Measurements from ENCODE around the gene RLN3.

RLN3 gene

GRCh38 chr19:13981467-13981866 lies 46.5 kb upstream of the RLN3 start:
- no peak for TF ChIP-seq CTCF (conservative IDR thresholded peaks at IDR 0.05; ENCODE audit: low read depth, low read length)
- no peak for DNase-seq (ENCODE audit: low read depth)
- H3K4me3 ChIP-seq (ENCODE audit: low read depth, low read length) = no peak overlapping the region

DNA sequence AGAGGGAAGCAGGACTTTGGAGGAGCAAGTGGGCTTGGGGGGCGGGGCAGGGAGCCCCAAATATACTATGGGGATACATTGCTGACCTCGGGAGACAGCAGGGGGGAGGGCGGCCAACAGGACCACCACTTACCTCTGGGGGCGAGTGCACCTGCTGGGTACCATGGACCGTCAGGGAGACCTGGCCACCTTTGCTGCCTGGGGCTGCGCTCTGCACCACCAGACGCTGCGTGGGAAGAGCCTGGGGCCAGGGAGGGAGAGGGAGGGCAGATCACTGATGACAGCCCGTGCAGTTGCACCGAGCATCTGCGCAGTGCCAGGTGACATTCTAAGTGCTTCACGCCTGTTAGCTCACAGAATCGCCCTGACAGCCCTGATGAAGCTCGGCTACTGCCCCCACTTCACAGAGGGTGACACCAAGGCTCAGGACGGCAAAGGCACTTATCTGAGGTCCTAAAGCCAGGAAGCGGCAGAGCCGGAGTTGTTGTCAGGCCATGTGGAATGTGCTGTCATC lies 45.9 kb upstream of the RLN3 start:
- DNase-seq (ENCODE audit: low read depth) = no peak
- no peak overlapping the region for H3K4me3 ChIP-seq (ENCODE audit: low read depth, low read length)
- TF ChIP-seq CTCF (conservative IDR thresholded peaks at IDR 0.05; ENCODE audit: low read depth, low read length) = no peak

DNA sequence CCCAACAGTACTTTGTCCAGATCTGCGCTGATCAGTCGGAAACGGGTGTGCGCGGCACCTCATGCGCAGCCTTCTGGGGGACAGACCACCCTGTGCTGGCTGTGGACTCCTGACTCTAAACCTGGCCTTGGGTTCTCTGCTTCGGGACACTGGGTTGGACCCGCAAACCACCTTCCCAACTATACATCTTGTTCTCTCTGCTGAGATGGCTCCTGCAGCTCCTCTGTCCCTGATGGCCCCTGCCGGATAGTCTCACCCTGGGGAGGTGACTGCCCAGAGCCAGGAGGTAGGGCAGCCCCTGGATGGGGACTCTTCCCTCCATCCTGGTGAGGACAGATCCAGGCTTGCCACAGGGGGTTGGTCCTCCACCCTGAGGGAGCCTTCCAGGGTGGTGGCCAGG lies 45.2 kb upstream of the RLN3 start:
- no peak for DNase-seq (ENCODE audit: low read depth)
- H3K4me3 ChIP-seq (ENCODE audit: low read depth, low read length) = no peak overlapping the region
- TF ChIP-seq CTCF (conservative IDR thresholded peaks at IDR 0.05; ENCODE audit: low read depth, low read length) = no peak

- no peak overlapping the region for H3K4me3 ChIP-seq (ENCODE audit: low read depth, low read length)
- TF ChIP-seq CTCF (conservative IDR thresholded peaks at IDR 0.05; ENCODE audit: low read depth, low read length) = no peak
- no peak for DNase-seq (ENCODE audit: low read depth)
Measured at GRCh38 chr19:13983213-13983889, 44.6 kb upstream of the RLN3 start.

GRCh38 chr19:13984186-13984585 lies 43.8 kb upstream of the RLN3 start:
- TF ChIP-seq CTCF (conservative IDR thresholded peaks at IDR 0.05; ENCODE audit: low read depth, low read length) = no peak
- DNase-seq (ENCODE audit: low read depth) = no peak
- H3K4me3 ChIP-seq (ENCODE audit: low read depth, low read length) = no peak overlapping the region

DNA sequence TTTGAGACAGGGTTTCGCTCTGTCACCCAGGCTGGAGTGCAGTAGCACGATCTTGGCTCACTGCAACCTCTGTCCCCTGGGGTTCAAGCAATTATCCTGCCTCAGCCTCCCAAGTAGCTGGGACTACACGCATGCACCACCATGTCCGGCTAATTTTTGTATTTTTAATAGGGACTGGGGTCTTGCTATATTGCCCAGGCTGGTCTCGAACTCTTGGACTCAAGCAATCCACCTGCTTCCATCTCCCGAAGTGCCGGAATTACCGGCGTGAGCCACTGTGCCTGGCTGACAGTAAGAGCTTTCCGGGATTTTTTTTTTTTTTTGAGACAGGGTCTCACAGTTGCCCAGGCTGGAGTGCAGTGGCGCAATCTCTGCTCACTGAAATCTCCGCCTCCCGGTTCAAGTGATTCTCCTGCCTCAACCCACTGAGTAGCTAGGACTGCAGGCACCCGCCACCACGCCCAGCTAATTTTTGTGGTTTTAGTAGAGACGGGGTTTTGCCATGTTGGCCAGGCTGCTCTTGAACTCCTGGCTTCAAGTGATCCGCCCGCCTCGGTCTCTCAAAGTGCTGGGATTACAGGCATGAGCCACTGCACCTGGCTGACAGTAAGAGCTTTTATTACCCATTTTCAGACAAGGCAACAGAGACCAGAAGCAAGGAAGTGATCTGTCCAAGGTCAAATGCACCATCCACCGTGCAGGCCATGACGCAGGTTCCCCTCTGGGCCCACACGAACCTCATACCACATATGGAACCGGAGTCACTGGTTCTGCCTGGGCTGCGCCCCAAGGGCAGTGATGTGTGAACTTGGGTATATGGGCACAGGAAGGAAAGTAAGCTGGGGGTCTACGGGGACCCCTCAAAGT lies 42.8 kb upstream of the RLN3 start:
- H3K4me3 ChIP-seq (ENCODE audit: low read depth, low read length) = no peak overlapping the region
- no peak for DNase-seq (ENCODE audit: low read depth)
- no peak for TF ChIP-seq CTCF (conservative IDR thresholded peaks at IDR 0.05; ENCODE audit: low read depth, low read length)
